Peyer's patch (tissue), 4 donors: ENCODE results near the gene LIMK1. TPM values are rescaled to one million over a fixed set of nuclear protein-coding genes. Genes with fewer than 3 reads are reported as not detected.

Experiments
- DNase-seq, 3 donors: peaks; one replicate each; pipeline ENCODE4 v3.0.0-alpha.2; 2017 to 2019
- H3K27ac ChIP-seq, 4 donors: fragments of 200-600 bp; sonication (generic); one replicate each; pipeline ENCODE4 v1.5.1; 2016 to 2019
- H3K27me3 ChIP-seq, 2 donors: fragments of 200-600 bp; sonication (generic); one replicate each; pipeline ENCODE4 v1.5.1; 2019
- H3K36me3 ChIP-seq, 3 donors: fragments of 200-600 bp; sonication (generic); one replicate each; pipeline ENCODE4 v1.5.1; 2016 to 2019
- H3K4me1 ChIP-seq, 4 donors: fragments of 200-600 bp; sonication (generic); one replicate each; pipeline ENCODE4 v1.5.1; 2016 to 2019
- H3K4me3 ChIP-seq, 4 donors: fragments of 200-600 bp; sonication (generic); 1 replicate in 3 of 4; 2 replicates in 1 of 4; pipeline ENCODE4 v1.5.1; 2016 to 2019; ENCODE audit warnings: mild to moderate bottlenecking in 1 of 4
- H3K9me3 ChIP-seq, 4 donors: fragments of 200-600 bp; sonication (generic); one replicate each; pipeline ENCODE4 v1.5.1; 2016 to 2019; ENCODE audit warnings: mild to moderate bottlenecking in 1 of 4
- POLR2A ChIP-seq, 2 donors: fragments of 450-650 bp; IDR thresholded peaks; one replicate each; pipeline ENCODE4 v1.5.1; 2017; ENCODE audit warnings: antibody characterized with exemption in 2 of 2, mild to moderate bottlenecking in 2 of 2, moderate library complexity in 2 of 2
- total RNA-seq, 4 donors: library from RNA; depleted of rRNA; stranded (reverse); fragments of >200 nt; gene quantifications; one replicate each; pipeline ENCODE4 v1.1.0, GENCODE V29; 2016
- TF ChIP-seq, protein P1 (sequence below), 6 experiments: fragments of 450-650 bp in 4 of 6; fragments of 200-600 bp in 2 of 6; sonication (generic) in 1 of 6; IDR thresholded peaks; one replicate each; pipeline ENCODE4 v1.5.1; 2017 to 2019; ENCODE audit warnings: antibody characterized with exemption in 6 of 6, mild to moderate bottlenecking in 3 of 6, moderate library complexity in 1 of 6

LIMK1 gene
- total RNA-seq, 4 donors from 2014 or later: 3.7 to 38.0 (median 11.7) TPM

DNA sequence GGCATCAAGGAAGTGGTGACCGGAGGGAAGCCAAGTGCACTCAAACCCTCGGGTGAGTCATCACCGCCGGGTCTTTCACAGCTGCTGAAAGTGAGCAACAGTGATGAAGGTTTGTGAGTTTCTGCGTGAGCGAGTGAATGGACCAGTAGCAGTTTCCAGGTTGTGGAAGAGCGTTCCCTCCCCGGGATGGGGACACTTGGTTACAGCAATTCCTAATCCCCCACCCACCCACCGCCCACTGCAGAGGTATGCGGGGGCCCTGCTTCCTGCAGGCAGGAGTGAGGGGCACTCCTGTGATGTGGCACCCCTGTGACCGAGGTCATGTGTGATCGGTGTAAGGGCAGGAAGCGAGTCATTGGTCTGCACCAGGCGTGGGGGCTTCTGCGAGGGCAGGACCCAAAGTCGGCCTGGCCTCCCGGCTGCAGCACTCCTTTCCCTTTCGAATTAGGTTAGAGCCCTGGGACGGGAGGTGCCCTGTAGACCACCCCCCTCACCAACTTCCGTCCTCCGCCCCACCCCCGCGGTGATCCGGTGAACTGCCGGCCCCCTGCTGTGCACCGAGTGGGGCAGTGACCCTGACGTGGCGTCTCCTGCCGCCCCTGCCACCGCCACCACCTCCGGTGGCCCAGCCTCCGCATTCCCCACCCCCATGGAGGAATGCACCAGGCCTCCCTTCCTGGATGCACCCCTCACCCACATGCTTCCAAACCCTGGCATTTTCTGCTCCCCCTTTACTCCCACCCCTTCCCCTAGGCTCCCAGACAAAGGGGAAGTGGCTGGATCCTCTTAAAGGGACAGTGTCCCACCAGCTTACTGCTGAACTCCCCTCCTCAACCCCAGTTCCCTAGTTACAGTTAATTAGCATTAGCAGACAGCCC, 10.9 kb downstream of the LIMK1 start:
- H3K27me3 ChIP-seq: no peaks in the 10 kb centered on the region
- peak overlapping the region; percentile 41 to 55 (median 51) for H3K4me3 ChIP-seq
- peaks cover 0 to 31% (median 13%) of the 10 kb centered on the region in 4 donors for H3K4me1 ChIP-seq
- H3K36me3 ChIP-seq: no peaks in the 10 kb centered on the region
- TF ChIP-seq, protein P1, sequence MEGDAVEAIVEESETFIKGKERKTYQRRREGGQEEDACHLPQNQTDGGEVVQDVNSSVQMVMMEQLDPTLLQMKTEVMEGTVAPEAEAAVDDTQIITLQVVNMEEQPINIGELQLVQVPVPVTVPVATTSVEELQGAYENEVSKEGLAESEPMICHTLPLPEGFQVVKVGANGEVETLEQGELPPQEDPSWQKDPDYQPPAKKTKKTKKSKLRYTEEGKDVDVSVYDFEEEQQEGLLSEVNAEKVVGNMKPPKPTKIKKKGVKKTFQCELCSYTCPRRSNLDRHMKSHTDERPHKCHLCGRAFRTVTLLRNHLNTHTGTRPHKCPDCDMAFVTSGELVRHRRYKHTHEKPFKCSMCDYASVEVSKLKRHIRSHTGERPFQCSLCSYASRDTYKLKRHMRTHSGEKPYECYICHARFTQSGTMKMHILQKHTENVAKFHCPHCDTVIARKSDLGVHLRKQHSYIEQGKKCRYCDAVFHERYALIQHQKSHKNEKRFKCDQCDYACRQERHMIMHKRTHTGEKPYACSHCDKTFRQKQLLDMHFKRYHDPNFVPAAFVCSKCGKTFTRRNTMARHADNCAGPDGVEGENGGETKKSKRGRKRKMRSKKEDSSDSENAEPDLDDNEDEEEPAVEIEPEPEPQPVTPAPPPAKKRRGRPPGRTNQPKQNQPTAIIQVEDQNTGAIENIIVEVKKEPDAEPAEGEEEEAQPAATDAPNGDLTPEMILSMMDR (IDR thresholded peaks at IDR 0.05): peak in 1 of 6 experiments; percentile 9
- TF ChIP-seq POLR2A (IDR thresholded peaks at IDR 0.05): no peak
- H3K9me3 ChIP-seq: no peaks in the 10 kb centered on the region
- peak; percentile 63 to 91 (median 74) for DNase-seq
- H3K27ac ChIP-seq: peak overlapping the region; percentile 71 to 91 (median 82)

GRCh38 chr7:74095135-74095534, 11.5 kb downstream of the LIMK1 start:
- Histone ChIP-seq H3K27me3 (no peaks in the 10 kb centered on the region), H3K27ac (peak overlapping the region; percentile 71 to 91 (median 82)), H3K4me3 (peak overlapping the region in 3 of 4 donors; percentile 48 to 55 (median 54)), H3K9me3 (no peaks in the 10 kb centered on the region), H3K36me3 (no peaks in the 10 kb centered on the region), H3K4me1 (peaks cover 0 to 31% (median 13%) of the 10 kb centered on the region in 4 donors)
- TF ChIP-seq, protein P1 (IDR thresholded peaks at IDR 0.05): no peak
- no peak for TF ChIP-seq POLR2A (IDR thresholded peaks at IDR 0.05)
- DNase-seq: no peak

DNA sequence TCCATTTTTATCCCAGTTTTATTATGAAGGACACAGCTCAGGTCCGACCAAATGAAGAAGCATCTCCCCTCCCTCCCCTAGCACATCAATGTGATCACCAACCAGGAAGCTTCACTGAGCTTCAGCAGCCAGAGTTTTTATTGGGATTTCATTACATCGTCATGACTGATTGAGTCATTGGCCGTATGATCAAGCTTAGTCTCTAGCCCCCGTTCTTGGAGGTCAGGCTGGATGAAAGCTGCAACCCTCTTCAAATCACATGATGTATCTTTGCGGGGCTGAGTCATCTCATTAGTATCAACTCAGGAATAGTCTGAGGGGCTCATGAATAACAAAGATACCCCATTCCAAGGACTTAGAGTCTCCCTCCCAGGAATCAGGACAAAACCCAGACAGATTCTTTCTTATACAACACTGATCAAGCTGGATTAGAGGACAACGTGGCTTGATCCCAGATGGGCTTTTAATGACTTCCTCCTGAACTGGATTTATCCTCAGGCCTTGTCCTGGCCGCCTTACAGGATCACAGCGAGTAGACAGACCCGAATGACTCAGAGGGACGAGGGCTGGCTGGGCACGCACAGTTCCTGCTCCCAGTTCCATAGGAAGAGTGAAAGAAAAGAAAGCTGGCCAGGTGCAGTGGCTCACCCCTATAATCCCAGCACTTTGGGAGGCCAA, 14.5 kb downstream of the LIMK1 start:
- no peak for DNase-seq
- H3K27ac ChIP-seq: peak overlapping the region in 2 of 4 donors; percentile 36 to 40
- H3K27me3 ChIP-seq: no peaks in the 10 kb centered on the region
- H3K36me3 ChIP-seq: no peaks in the 10 kb centered on the region
- H3K4me1 ChIP-seq: peaks cover 0 to 20% (median 8%) of the 10 kb centered on the region in 4 donors
- TF ChIP-seq POLR2A (IDR thresholded peaks at IDR 0.05): no peak
- TF ChIP-seq, protein P1 (IDR thresholded peaks at IDR 0.05): no peak
- H3K4me3 ChIP-seq: no peak overlapping the region
- no peaks in the 10 kb centered on the region for H3K9me3 ChIP-seq

DNA sequence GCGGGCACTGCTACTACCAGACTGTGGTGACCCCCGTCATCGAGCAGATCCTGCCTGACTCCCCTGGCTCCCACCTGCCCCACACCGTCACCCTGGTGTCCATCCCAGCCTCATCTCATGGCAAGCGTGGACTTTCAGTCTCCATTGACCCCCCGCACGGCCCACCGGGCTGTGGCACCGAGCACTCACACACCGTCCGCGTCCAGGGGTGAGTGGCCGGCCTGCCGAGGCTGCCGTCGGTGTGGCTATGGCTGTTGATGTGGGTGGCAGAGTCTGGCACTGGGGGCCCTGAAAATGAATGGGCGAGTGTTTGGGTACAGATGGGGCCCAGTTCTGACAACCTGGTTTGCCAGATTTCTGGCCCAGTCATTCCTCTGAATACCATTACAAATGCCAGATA, 15.4 kb downstream of the LIMK1 start:
- no peak overlapping the region for H3K4me3 ChIP-seq
- H3K36me3 ChIP-seq: peaks cover 0 to 4% (median 0%) of the 10 kb centered on the region in 3 donors
- TF ChIP-seq, protein P1 (IDR thresholded peaks at IDR 0.05): no peak
- no peak for TF ChIP-seq POLR2A (IDR thresholded peaks at IDR 0.05)
- H3K4me1 ChIP-seq: peaks cover 0 to 12% (median under 1%) of the 10 kb centered on the region in 4 donors
- no peaks in the 10 kb centered on the region for H3K27me3 ChIP-seq
- no peaks in the 10 kb centered on the region for H3K9me3 ChIP-seq
- H3K27ac ChIP-seq: peak overlapping the region in 1 of 4 donors; percentile 36
- DNase-seq: no peak

DNA sequence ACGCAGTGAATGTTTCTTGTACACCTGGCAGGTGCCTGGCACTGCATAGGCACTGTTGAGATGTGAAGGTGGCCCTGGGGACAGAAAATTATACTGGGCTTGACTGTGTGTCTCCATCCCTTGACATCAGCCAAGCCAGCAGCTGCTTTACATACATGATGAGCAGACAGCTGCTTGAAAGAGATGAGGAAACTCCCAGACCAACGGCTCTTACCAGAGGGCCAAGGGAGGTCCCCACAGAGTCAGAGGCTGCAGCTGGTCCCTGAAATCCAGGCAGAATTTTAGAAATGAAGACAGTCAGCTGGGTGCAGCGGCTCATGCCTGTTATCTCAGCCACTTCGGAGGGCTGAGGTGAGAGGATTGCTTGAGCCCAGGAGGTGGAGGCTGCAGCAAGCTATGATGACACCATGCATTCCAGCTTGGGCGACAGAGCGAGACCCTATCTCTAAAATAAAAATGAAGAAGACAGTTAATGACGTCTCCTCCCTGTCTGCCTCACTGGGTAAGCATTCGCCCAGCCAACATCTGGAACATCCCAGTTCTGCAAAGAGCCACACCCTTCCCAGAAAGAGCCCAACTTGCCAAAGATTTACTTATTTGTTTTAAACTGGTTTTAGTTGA, 17.6 kb downstream of the LIMK1 start:
- Histone ChIP-seq H3K27me3 (no peaks in the 10 kb centered on the region), H3K27ac (peak overlapping the region in 2 of 4 donors; percentile 26 to 47), H3K36me3 (peaks cover 0 to 23% (median 0%) of the 10 kb centered on the region in 3 donors), H3K4me1 (no peaks in the 10 kb centered on the region), H3K4me3 (no peak overlapping the region), H3K9me3 (no peaks in the 10 kb centered on the region)
- TF ChIP-seq, protein P1 (IDR thresholded peaks at IDR 0.05): no peak
- no peak for TF ChIP-seq POLR2A (IDR thresholded peaks at IDR 0.05)
- peak in 2 of 3 donors; percentile 53 to 70 for DNase-seq
